Central memory CD8-positive, alpha-beta T cell (primary cell): ENCODE data around the gene RRP8.

Source experiments
- ATAC-seq: fragments of 150-1000 bp; cut with Tn5 transposase; replicated peaks from 2 replicates; pipeline ENCODE4 v1.10.0; 2022; ENCODE audit warnings: mild to moderate bottlenecking, moderate FRiP score, moderate number of reproducible peaks; ENCODE audit not compliant: poor library complexity, severe bottlenecking; ENCODE audit errors: extremely low read depth
- DNase-seq, 2 donors: peaks; one replicate each; pipeline ENCODE4 v3.0.0; 2021; ENCODE audit warnings: low spot score in 2 of 2
- H3K27ac Mint-ChIP-seq: one replicate; pipeline ENCODE4 v1.8.0; 2022; ENCODE audit warnings: low read depth, mild to moderate bottlenecking, moderate library complexity, mixed read lengths
- H3K27me3 Mint-ChIP-seq: one replicate; pipeline ENCODE4 v1.8.0; 2022; ENCODE audit warnings: mixed read lengths
- H3K36me3 Mint-ChIP-seq: one replicate; pipeline ENCODE4 v1.8.0; 2022; ENCODE audit warnings: mild to moderate bottlenecking, moderate library complexity, mixed read lengths; ENCODE audit not compliant: insufficient read depth
- H3K4me1 Mint-ChIP-seq: one replicate; pipeline ENCODE4 v1.8.0; 2022; ENCODE audit warnings: mixed read lengths
- H3K4me3 Mint-ChIP-seq: one replicate; pipeline ENCODE4 v1.8.0; 2022; ENCODE audit warnings: mild to moderate bottlenecking, moderate library complexity, mixed read lengths
- H3K9me3 Mint-ChIP-seq: one replicate; pipeline ENCODE4 v1.8.0; 2022; ENCODE audit warnings: mixed read lengths

The RRP8 gene

GRCh38 chr11:6610591-6610990 is 7.2 kb upstream of the RRP8 start:
- Mint-ChIP-seq H3K9me3 (no peaks in the 10 kb centered on the region), H3K27me3 (no peaks in the 10 kb centered on the region), H3K27ac (no peak overlapping the region), H3K4me3 (no peak overlapping the region), H3K4me1 (peaks cover 28% of the 10 kb centered on the region), H3K36me3 (peaks cover 26% of the 10 kb centered on the region)
- ATAC-seq = no peak
- DNase-seq = no peak

- ATAC-seq (no peak), DNase-seq (no peak)
- no peak overlapping the region for H3K27ac Mint-ChIP-seq
- H3K4me1 Mint-ChIP-seq = peaks cover 25% of the 10 kb centered on the region
- H3K36me3 Mint-ChIP-seq = peaks cover 23% of the 10 kb centered on the region
- H3K27me3 Mint-ChIP-seq = no peaks in the 10 kb centered on the region
- H3K9me3 Mint-ChIP-seq = no peaks in the 10 kb centered on the region
- H3K4me3 Mint-ChIP-seq = no peak overlapping the region
Observed at GRCh38 chr11:6609502-6610015, 6.1 kb upstream of the RRP8 start.

- no peak overlapping the region for H3K27ac Mint-ChIP-seq
- H3K36me3 Mint-ChIP-seq = peaks cover 23% of the 10 kb centered on the region
- H3K4me1 Mint-ChIP-seq = peaks cover 25% of the 10 kb centered on the region
Observed at GRCh38 chr11:6608726-6609501, 5.5 kb upstream of the RRP8 start.

GRCh38 chr11:6608011-6608410 is 4.6 kb upstream of the RRP8 start:
- H3K9me3 Mint-ChIP-seq = no peaks in the 10 kb centered on the region
- no peak overlapping the region for H3K27ac Mint-ChIP-seq
- peaks cover 23% of the 10 kb centered on the region for H3K36me3 Mint-ChIP-seq
- H3K4me1 Mint-ChIP-seq = peaks cover 25% of the 10 kb centered on the region
- H3K27me3 Mint-ChIP-seq = no peaks in the 10 kb centered on the region
- H3K4me3 Mint-ChIP-seq = no peak overlapping the region
- ATAC-seq (no peak), DNase-seq (no peak)

More at GRCh38 chr11:6608726-6609501, 5.5 kb upstream of the RRP8 start:
- no peak for DNase-seq
- H3K27me3 Mint-ChIP-seq = no peaks in the 10 kb centered on the region
- H3K4me3 Mint-ChIP-seq = no peak overlapping the region
- ATAC-seq = no peak
- no peaks in the 10 kb centered on the region for H3K9me3 Mint-ChIP-seq

- H3K27me3 Mint-ChIP-seq = no peaks in the 10 kb centered on the region
- H3K4me3 Mint-ChIP-seq = peak overlapping the region; percentile 5
- H3K9me3 Mint-ChIP-seq = no peaks in the 10 kb centered on the region
- ATAC-seq (no peak), DNase-seq (no peak)
- H3K36me3 Mint-ChIP-seq = peaks cover 23% of the 10 kb centered on the region
- H3K4me1 Mint-ChIP-seq = peaks cover 25% of the 10 kb centered on the region
- H3K27ac Mint-ChIP-seq = peak overlapping the region; percentile 9
Observed at GRCh38 chr11:6607190-6607795, 3.9 kb upstream of the RRP8 start.

GRCh38 chr11:6606471-6607189 is 3.2 kb upstream of the RRP8 start:
- H3K27ac Mint-ChIP-seq = peak overlapping the region; percentile 82
- DNase-seq (no peak), ATAC-seq (no peak)
- H3K4me3 Mint-ChIP-seq = no peak overlapping the region
- H3K27me3 Mint-ChIP-seq = no peaks in the 10 kb centered on the region
- no peaks in the 10 kb centered on the region for H3K9me3 Mint-ChIP-seq
- peaks cover 23% of the 10 kb centered on the region for H3K36me3 Mint-ChIP-seq
- peaks cover 25% of the 10 kb centered on the region for H3K4me1 Mint-ChIP-seq

- ATAC-seq (no peak), DNase-seq (no peak)
- H3K36me3 Mint-ChIP-seq = peaks cover 23% of the 10 kb centered on the region
- peaks cover 17% of the 10 kb centered on the region for H3K4me1 Mint-ChIP-seq
- H3K9me3 Mint-ChIP-seq = no peaks in the 10 kb centered on the region
- H3K27ac Mint-ChIP-seq = no peak overlapping the region
- no peaks in the 10 kb centered on the region for H3K27me3 Mint-ChIP-seq
- H3K4me3 Mint-ChIP-seq = no peak overlapping the region
Observed at GRCh38 chr11:6604790-6605189, 1.4 kb upstream of the RRP8 start.

GRCh38 chr11:6604081-6604626 is 738 bp upstream of the RRP8 start:
- ATAC-seq = peak; percentile 80
- no peak overlapping the region for H3K4me3 Mint-ChIP-seq

GRCh38 chr11:6602096-6602940 is 1.1 kb downstream of the RRP8 start:
- H3K27me3 Mint-ChIP-seq = no peaks in the 10 kb centered on the region
- no peak overlapping the region for H3K4me3 Mint-ChIP-seq
- H3K36me3 Mint-ChIP-seq = peaks cover 26% of the 10 kb centered on the region
- ATAC-seq = no peak
- H3K4me1 Mint-ChIP-seq = peaks cover 32% of the 10 kb centered on the region
- H3K27ac Mint-ChIP-seq = no peak overlapping the region
- H3K9me3 Mint-ChIP-seq = no peaks in the 10 kb centered on the region
- no peak for DNase-seq

More at GRCh38 chr11:6604081-6604626, 738 bp upstream of the RRP8 start:
- peak; percentile 40 to 53 for DNase-seq
- Mint-ChIP-seq H3K27ac (no peak overlapping the region), H3K4me1 (peaks cover 22% of the 10 kb centered on the region), H3K36me3 (peaks cover 17% of the 10 kb centered on the region), H3K27me3 (no peaks in the 10 kb centered on the region), H3K9me3 (no peaks in the 10 kb centered on the region)

- H3K4me1 Mint-ChIP-seq = peaks cover 26% of the 10 kb centered on the region
Observed at GRCh38 chr11:6601041-6601461, 2.4 kb downstream of the RRP8 start.

GRCh38 chr11:6599881-6600390 is 3.5 kb downstream of the RRP8 start:
- DNase-seq (no peak), ATAC-seq (no peak)
- Mint-ChIP-seq H3K9me3 (no peaks in the 10 kb centered on the region), H3K36me3 (peaks cover 37% of the 10 kb centered on the region), H3K4me3 (no peak overlapping the region), H3K27ac (no peak overlapping the region), H3K27me3 (no peaks in the 10 kb centered on the region), H3K4me1 (peaks cover 26% of the 10 kb centered on the region)

More at GRCh38 chr11:6601041-6601461, 2.4 kb downstream of the RRP8 start:
- Mint-ChIP-seq H3K36me3 (peaks cover 34% of the 10 kb centered on the region), H3K27ac (no peak overlapping the region), H3K4me3 (no peak overlapping the region), H3K9me3 (no peaks in the 10 kb centered on the region), H3K27me3 (no peaks in the 10 kb centered on the region)
- no peak for DNase-seq
- no peak for ATAC-seq
